Measurements from ENCODE around the gene OR4Q2. TPM values are rescaled to one million over a fixed set of nuclear protein-coding genes. Genes with fewer than 3 reads are reported as not detected.

The OR4Q2 gene
- total RNA-seq, 1 donor from 2014 or later = not detected

- Histone ChIP-seq H3K27ac (no peak overlapping the region), H3K27me3 (no peaks in the 10 kb centered on the region), H3K36me3 (no peaks in the 10 kb centered on the region), H3K9me3 (no peaks in the 10 kb centered on the region), H3K4me1 (no peaks in the 10 kb centered on the region), H3K4me3 (no peak overlapping the region)
- DNase-seq (ENCODE audit: low spot score in 2 of 2) = no peak
- TF ChIP-seq CTCF (IDR thresholded peaks at IDR 0.05) = no peak
- intact Hi-C loops (cut with DNase I) = no loop called here
Measured at GRCh38 chr14:20008156-20008555, 6.2 kb downstream of the OR4Q2 start.

- H3K36me3 ChIP-seq = no peaks in the 10 kb centered on the region
- H3K4me1 ChIP-seq = no peaks in the 10 kb centered on the region
- no peak within 1 kb of the TSS for H3K4me3 ChIP-seq
- intact Hi-C loops (cut with DNase I) = no loop called here
- H3K27ac ChIP-seq = no peak within 1 kb of the TSS
- TF ChIP-seq CTCF (IDR thresholded peaks at IDR 0.05) = no peak
- no peak for DNase-seq (ENCODE audit: low spot score in 2 of 2)
- no peaks in the 10 kb centered on the region for H3K27me3 ChIP-seq
- no peaks in the 10 kb centered on the region for H3K9me3 ChIP-seq
Measured at GRCh38 chr14:20019257-20019865, 17.4 kb downstream of the OR4Q2 start, which contains the start of gene OR4K14. TSS of gene OR4K14 (minus strand) at chr14:20019307. CDS start at chr14:20015193, 4,114 bp downstream.

GRCh38 chr14:20031058-20031457 is 29.1 kb downstream of the OR4Q2 start:
- Histone ChIP-seq H3K4me1 (no peaks in the 10 kb centered on the region), H3K9me3 (no peaks in the 10 kb centered on the region), H3K27me3 (no peaks in the 10 kb centered on the region), H3K4me3 (no peak overlapping the region), H3K36me3 (no peaks in the 10 kb centered on the region), H3K27ac (no peak overlapping the region)
- no peak for DNase-seq (ENCODE audit: low spot score in 2 of 2)
- no peak for TF ChIP-seq CTCF (IDR thresholded peaks at IDR 0.05)
- intact Hi-C loops (cut with DNase I) = no loop called here

- H3K4me1 ChIP-seq = no peaks in the 10 kb centered on the region
- no peak overlapping the region for H3K27ac ChIP-seq
- intact Hi-C loops (cut with DNase I) = no loop called here
Measured at GRCh38 chr14:20035449-20035848, 33.5 kb downstream of the OR4Q2 start.

GRCh38 chr14:20035938-20036337 is 34.0 kb downstream of the OR4Q2 start, which contains the start of gene OR4K13:
TSS of gene OR4K13 (minus strand) at chr14:20036038. CDS start at chr14:20034758, 1,280 bp downstream.
- no peak within 1 kb of the TSS for H3K4me3 ChIP-seq
- intact Hi-C loops (cut with DNase I) = no loop called here
- no peak for DNase-seq (ENCODE audit: low spot score in 2 of 2)
- no peak for TF ChIP-seq CTCF (IDR thresholded peaks at IDR 0.05)
- H3K9me3 ChIP-seq = no peaks in the 10 kb centered on the region
- no peak within 1 kb of the TSS for H3K27ac ChIP-seq
- H3K36me3 ChIP-seq = no peaks in the 10 kb centered on the region
- no peaks in the 10 kb centered on the region for H3K27me3 ChIP-seq
- no peaks in the 10 kb centered on the region for H3K4me1 ChIP-seq

More at GRCh38 chr14:20035449-20035848, 33.5 kb downstream of the OR4Q2 start:
- Histone ChIP-seq H3K27me3 (no peaks in the 10 kb centered on the region), H3K4me3 (no peak overlapping the region), H3K36me3 (no peaks in the 10 kb centered on the region), H3K9me3 (no peaks in the 10 kb centered on the region)
- DNase-seq (ENCODE audit: low spot score in 2 of 2) = no peak
- TF ChIP-seq CTCF (IDR thresholded peaks at IDR 0.05) = no peak

All from ascending aorta (tissue), 2 donors.